PC-3 (cell line): ENCODE data around the gene HIRA.

Experiments used
- EZH2phosphoT487 ChIP-seq: fragments of 300-600 bp; sonication (generic); IDR thresholded peaks from 2 replicates; pipeline ENCODE4 v1.6.1; 2018; ENCODE audit warnings: mild to moderate bottlenecking, antibody characterized with exemption, low read length, borderline replicate concordance
- TF ChIP-seq, protein P1 (sequence below): fragments of 300-600 bp; sonication (generic); conservative IDR thresholded peaks from 2 replicates; pipeline ENCODE4 v1.5.1; 2017; ENCODE audit warnings: antibody characterized with exemption, low read depth, mild to moderate bottlenecking, low read length

DNA sequence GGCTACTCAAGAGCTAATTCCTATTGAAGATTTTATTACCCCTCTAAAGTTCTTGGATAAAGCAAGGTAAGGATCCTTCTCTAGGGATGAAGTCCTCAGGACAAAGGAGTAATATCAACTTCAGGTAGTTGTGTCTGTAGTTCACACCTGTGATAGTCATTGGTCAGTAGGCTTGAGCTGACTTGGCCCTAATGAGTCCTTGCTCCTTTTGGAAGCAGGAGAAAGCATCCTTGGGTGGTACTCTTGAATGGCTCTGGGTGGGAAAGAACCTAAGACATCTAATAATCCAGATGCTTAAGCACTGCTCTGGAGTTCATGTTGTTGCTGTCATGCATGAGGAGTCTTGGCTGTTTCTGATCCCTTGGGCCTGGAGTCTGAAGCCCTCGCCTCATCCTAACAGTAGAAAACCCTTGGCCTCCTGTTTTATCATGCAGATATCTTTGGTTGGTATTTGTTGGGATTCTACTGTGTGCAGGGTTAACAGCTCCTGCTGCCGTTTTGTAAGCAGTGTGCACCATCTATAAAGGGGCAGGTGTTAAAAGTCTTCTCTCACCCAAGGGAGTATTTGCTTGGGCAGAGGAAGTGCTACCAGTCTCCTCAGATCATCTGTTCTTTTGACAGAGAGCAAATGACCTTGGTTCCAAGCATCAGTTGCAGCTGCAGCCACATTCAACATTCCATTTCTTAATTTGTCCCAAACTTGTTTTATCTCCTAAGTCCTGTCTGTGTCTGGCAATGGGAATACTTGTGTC, 3.5 kb upstream of the HIRA start:
- TF ChIP-seq, protein P1, sequence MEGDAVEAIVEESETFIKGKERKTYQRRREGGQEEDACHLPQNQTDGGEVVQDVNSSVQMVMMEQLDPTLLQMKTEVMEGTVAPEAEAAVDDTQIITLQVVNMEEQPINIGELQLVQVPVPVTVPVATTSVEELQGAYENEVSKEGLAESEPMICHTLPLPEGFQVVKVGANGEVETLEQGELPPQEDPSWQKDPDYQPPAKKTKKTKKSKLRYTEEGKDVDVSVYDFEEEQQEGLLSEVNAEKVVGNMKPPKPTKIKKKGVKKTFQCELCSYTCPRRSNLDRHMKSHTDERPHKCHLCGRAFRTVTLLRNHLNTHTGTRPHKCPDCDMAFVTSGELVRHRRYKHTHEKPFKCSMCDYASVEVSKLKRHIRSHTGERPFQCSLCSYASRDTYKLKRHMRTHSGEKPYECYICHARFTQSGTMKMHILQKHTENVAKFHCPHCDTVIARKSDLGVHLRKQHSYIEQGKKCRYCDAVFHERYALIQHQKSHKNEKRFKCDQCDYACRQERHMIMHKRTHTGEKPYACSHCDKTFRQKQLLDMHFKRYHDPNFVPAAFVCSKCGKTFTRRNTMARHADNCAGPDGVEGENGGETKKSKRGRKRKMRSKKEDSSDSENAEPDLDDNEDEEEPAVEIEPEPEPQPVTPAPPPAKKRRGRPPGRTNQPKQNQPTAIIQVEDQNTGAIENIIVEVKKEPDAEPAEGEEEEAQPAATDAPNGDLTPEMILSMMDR: no peak
- no peak for TF ChIP-seq EZH2phosphoT487
